H1 (cell line): ENCODE results near the gene IKZF2. TPM values are rescaled to one million over a fixed set of nuclear protein-coding genes. Genes with fewer than 3 reads are reported as not detected.

Source experiments
- ATF2 ChIP-seq: IDR thresholded peaks from 2 replicates; pipeline ENCODE4 v1.6.1; 2012; ENCODE audit warnings: low read length, inconsistent platforms
- POLR2AphosphoS5 ChIP-seq: IDR thresholded peaks from 2 replicates; pipeline ENCODE4 v1.6.1; 2011; ENCODE audit warnings: low read depth, low read length
- polyA plus RNA-seq, 7 experiments: library from polyadenylated mRNA; depleted of rRNA in 3 of 7; stranded (reverse) in 5 of 7; unstranded in 2 of 7; fragments of >200 nt in 5 of 7; fragments of 200-250 nt in 2 of 7; gene quantifications; 1 replicate in 5 of 7; 2 replicates in 1 of 7; 4 replicates in 1 of 7; pipeline versions ENCODE4 v1.2.1 to v1.2.3, GENCODE V29; 2011 to 2013; ENCODE audit warnings: missing spikeins in 2 of 7, mixed read lengths in 2 of 7
- total RNA-seq: library from RNA; stranded (reverse); fragmentation: NEBNext Ultra II Directional; extraction: Animal tissue kit (Norgen Biotek cat#: 25700); gene quantifications from 2 replicates; pipeline ENCODE4 v1.2.1, GENCODE V29; 2021

The IKZF2 gene
- total and polyA plus RNA-seq, 2 of the 8 experiments (the other 6 are each of a cell fraction or from before 2014, with no cell fraction given) = 1.7 to 4.4 TPM

GRCh38 chr2:212959471-212960117, 191.8 kb downstream of the IKZF2 start (continued):
- TF ChIP-seq ATF2 (no peak), POLR2AphosphoS5 (no peak)
